ENCODE data around the gene PLCB1.

The PLCB1 gene

DNA sequence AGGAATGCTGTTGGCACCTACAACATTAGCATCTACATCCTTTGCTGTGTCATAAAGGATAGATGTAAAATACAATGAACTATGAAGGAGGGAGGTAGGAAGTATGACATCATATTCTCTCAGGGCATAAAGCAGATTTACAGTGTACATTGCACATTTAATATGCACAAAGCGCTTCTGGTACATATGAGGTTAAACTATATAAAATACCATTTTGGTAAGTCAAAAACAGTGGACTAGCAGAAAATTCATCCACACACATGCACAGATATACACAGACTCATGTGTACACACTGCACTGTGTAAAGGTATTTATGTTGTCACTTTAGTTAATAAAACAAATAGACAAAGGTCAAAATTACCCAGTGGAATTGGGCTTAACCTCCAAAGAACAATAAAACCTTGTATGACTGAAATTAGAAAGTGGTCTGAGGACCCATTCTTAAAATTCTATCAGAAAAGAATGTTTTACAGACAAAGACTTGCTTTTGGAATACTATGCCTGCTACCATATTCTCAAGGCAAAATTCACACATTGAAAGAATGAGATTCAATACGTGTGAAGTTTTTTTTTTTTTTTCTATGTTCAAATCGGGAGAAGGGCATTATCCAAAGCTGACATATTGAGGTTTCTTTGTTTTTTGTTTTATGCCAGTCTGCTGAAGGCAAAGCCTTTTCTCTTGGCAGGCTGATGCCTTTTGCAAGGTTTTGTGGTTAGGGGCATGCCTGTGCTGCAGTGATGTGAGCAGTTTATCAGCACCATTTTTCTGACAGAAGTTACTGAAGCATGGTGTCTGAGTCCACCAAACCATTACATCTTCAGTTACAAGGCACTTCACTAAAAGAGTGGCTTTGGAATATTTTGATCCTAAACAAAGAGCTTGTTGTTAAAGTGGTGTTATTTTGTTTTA lies 199.0 kb downstream of the PLCB1 start:
- H3K27ac ChIP-seq, result no peak overlapping the region
- TF ChIP-seq, protein P1, sequence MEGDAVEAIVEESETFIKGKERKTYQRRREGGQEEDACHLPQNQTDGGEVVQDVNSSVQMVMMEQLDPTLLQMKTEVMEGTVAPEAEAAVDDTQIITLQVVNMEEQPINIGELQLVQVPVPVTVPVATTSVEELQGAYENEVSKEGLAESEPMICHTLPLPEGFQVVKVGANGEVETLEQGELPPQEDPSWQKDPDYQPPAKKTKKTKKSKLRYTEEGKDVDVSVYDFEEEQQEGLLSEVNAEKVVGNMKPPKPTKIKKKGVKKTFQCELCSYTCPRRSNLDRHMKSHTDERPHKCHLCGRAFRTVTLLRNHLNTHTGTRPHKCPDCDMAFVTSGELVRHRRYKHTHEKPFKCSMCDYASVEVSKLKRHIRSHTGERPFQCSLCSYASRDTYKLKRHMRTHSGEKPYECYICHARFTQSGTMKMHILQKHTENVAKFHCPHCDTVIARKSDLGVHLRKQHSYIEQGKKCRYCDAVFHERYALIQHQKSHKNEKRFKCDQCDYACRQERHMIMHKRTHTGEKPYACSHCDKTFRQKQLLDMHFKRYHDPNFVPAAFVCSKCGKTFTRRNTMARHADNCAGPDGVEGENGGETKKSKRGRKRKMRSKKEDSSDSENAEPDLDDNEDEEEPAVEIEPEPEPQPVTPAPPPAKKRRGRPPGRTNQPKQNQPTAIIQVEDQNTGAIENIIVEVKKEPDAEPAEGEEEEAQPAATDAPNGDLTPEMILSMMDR (conservative IDR thresholded peaks at IDR 0.05), result no peak
- no peak for TF ChIP-seq ZFX (IDR thresholded peaks at IDR 0.05)

DNA sequence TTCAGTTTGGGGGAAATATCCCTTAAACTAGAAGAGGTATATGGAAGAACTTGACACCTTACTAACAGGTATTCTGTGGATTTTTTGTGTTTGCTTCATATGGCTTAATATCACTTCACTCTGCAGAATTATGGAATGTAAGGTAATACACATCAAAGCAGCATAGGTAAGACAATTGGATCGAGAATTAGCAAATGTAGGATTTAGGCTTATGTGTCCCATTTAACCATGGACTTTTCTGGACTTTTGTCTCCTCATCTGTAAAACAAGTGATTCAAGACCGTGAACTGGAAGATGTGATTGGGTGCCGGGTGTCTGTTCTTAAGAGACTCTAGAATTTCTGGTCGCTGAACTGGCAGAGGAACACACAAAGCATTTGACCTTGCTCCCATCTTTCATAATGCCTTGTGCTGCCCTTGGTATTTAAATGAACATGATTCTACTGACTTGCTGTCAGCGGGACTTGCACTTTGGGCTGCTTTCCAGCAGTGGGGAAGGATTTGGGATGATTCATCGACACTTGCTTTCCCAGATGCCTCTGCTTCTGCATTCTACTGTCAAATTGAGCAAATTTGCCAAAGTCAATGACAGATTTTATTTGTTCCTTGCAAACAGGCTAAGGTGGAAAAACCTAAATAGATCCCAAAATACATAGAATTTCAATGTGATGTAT lies 199.8 kb downstream of the PLCB1 start:
- no peak overlapping the region for H3K27ac ChIP-seq
- no peak for TF ChIP-seq ZFX (IDR thresholded peaks at IDR 0.05)
- TF ChIP-seq, protein P1 (conservative IDR thresholded peaks at IDR 0.05), result no peak

- TF ChIP-seq, protein P1 (conservative IDR thresholded peaks at IDR 0.05), result no peak
- H3K27ac ChIP-seq, result no peak overlapping the region
Observed at GRCh38 chr20:8334641-8335040, 202.6 kb downstream of the PLCB1 start.

DNA sequence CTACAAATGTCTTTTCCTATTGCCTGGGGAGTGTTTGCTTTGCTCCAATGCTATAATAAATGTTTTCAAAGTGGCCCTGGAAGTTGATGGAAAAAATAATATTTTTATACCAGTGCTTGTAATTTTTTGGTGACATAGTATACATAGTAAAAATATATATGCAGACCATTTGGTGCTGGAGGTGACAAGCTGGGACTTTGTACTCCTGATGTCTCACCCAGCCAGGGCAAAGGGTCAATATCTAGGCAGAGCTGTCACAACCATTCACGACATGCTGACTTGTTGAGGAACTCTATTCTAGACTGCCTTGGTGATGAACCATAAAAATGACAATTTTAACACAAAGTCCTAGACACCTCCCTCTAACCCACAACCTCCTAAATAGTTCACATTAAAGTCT lies 203.0 kb downstream of the PLCB1 start:
- TF ChIP-seq, protein P1 (conservative IDR thresholded peaks at IDR 0.05), result no peak
- no peak for TF ChIP-seq ZFX (IDR thresholded peaks at IDR 0.05)
- H3K27ac ChIP-seq, result no peak overlapping the region

GRCh38 chr20:8335495-8336195 lies 203.6 kb downstream of the PLCB1 start:
- TF ChIP-seq, protein P1 (conservative IDR thresholded peaks at IDR 0.05), result no peak
- no peak for TF ChIP-seq ZFX (IDR thresholded peaks at IDR 0.05)
- H3K27ac ChIP-seq, result no peak overlapping the region

DNA sequence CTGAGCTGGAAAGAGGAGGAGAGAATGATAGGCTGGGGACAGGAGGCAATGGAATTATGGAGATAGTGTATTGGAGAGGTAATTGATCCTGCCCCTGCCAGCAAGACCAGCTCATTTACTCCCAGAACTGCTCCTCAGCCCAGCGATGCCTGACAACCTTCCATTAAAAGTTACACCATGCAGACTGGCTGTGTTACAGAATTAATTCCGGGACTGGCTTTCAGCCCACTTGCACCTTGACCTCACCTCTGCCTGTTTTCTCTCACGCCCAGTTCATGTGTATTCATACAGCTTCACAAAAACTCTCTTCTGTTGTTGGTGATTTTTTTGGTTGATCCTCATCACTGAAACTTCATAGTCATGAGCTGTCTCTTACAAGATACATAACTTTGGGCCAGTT lies 207.3 kb downstream of the PLCB1 start:
- H3K27ac ChIP-seq, result no peak overlapping the region
- TF ChIP-seq, protein P1 (conservative IDR thresholded peaks at IDR 0.05), result no peak
- TF ChIP-seq ZFX (IDR thresholded peaks at IDR 0.05), result no peak

GRCh38 chr20:8342391-8342790 lies 210.3 kb downstream of the PLCB1 start:
- TF ChIP-seq, protein P1 (conservative IDR thresholded peaks at IDR 0.05), result no peak
- TF ChIP-seq ZFX (IDR thresholded peaks at IDR 0.05), result no peak
- H3K27ac ChIP-seq, result no peak overlapping the region
